HepG2 (cell line): ENCODE measurements around the gene CCDC85C. TPM values are rescaled to one million over a fixed set of nuclear protein-coding genes. Genes with fewer than 3 reads are reported as not detected.

ENCODE experiments used
- ATF1 ChIP-seq: IDR thresholded peaks from 2 replicates; pipeline ENCODE4 v1.6.1; 2016; ENCODE audit warnings: mild to moderate bottlenecking, control low read depth
- CEBPB ChIP-seq: IDR thresholded peaks from 2 replicates; pipeline ENCODE4 v1.6.1; 2011; ENCODE audit warnings: low read depth, low read length, improper control_type of control experiment, borderline replicate concordance
- GLI4 ChIP-seq: sonication (generic); formaldehyde crosslinking; IDR thresholded peaks from 2 replicates; pipeline ENCODE4 v1.5.1; 2020; ENCODE audit warnings: missing genetic modification reagents, mild to moderate bottlenecking, moderate library complexity, borderline replicate concordance
- IKZF4 ChIP-seq: sonication (generic); formaldehyde crosslinking; IDR thresholded peaks from 2 replicates; pipeline ENCODE4 v1.5.1; 2020; ENCODE audit warnings: borderline replicate concordance, mild to moderate bottlenecking, low read depth, missing genetic modification reagents; ENCODE audit errors: not compliant biosample characterization
- MTA3 ChIP-seq: sonication (generic); formaldehyde crosslinking; IDR thresholded peaks from 2 replicates; pipeline ENCODE4 v1.4.0; 2020; ENCODE audit warnings: missing genetic modification reagents
- RCOR2 ChIP-seq: IDR thresholded peaks from 2 replicates; pipeline ENCODE4 v1.6.1; 2016; ENCODE audit warnings: missing biosample characterization, missing genetic modification reagents
- RFX1 ChIP-seq: fragments of 450-650 bp; IDR thresholded peaks from 2 replicates; pipeline ENCODE4 v1.6.1; 2017
- RXRA ChIP-seq: sonication (generic); formaldehyde crosslinking; IDR thresholded peaks from 2 replicates; pipeline ENCODE4 v1.5.1; 2020; ENCODE audit warnings: missing genetic modification reagents
- SAFB2 ChIP-seq: sonication (generic); formaldehyde crosslinking; IDR thresholded peaks from 2 replicates; pipeline ENCODE4 v1.5.1; 2020; ENCODE audit warnings: missing genetic modification reagents, low read depth, mild to moderate bottlenecking, borderline replicate concordance
- SP2 ChIP-seq: sonication (generic); formaldehyde crosslinking; IDR thresholded peaks from 2 replicates; pipeline ENCODE4 v1.5.1; 2020; ENCODE audit warnings: mild to moderate bottlenecking, missing genetic modification reagents
- SP4 ChIP-seq: sonication (generic); formaldehyde crosslinking; IDR thresholded peaks from 2 replicates; pipeline ENCODE4 v1.8.1; 2023; ENCODE audit warnings: mild to moderate bottlenecking, missing genetic modification reagents
- ZIK1 ChIP-seq: sonication (generic); formaldehyde crosslinking; IDR thresholded peaks from 2 replicates; pipeline ENCODE4 v1.5.0; 2020; ENCODE audit warnings: mild to moderate bottlenecking, low read depth, missing genetic modification reagents, borderline replicate concordance
- ZNF101 ChIP-seq: sonication (generic); formaldehyde crosslinking; IDR thresholded peaks from 2 replicates; pipeline ENCODE4 v1.4.0; 2020; ENCODE audit warnings: mild to moderate bottlenecking, low read depth, missing genetic modification reagents, borderline replicate concordance
- ZNF44 ChIP-seq: sonication (generic); formaldehyde crosslinking; IDR thresholded peaks from 2 replicates; pipeline ENCODE4 v1.5.1; 2020; ENCODE audit warnings: mild to moderate bottlenecking, missing genetic modification reagents
- ZNF558 ChIP-seq: sonication (generic); formaldehyde crosslinking; IDR thresholded peaks from 2 replicates; pipeline ENCODE4 v1.9.0; 2022; ENCODE audit warnings: mild to moderate bottlenecking, missing genetic modification reagents, borderline replicate concordance
- ZNF598 ChIP-seq: sonication (generic); formaldehyde crosslinking; IDR thresholded peaks from 2 replicates; pipeline ENCODE4 v1.5.1; 2020; ENCODE audit warnings: mild to moderate bottlenecking, missing genetic modification reagents, borderline replicate concordance
- ZNF660 ChIP-seq: sonication (generic); formaldehyde crosslinking; IDR thresholded peaks from 2 replicates; pipeline ENCODE4 v1.5.1; 2020; ENCODE audit warnings: mild to moderate bottlenecking, low read depth, missing genetic modification reagents, borderline replicate concordance
- ZNF790 ChIP-seq: sonication (generic); formaldehyde crosslinking; IDR thresholded peaks from 2 replicates; pipeline ENCODE4 v1.8.0; 2022; ENCODE audit warnings: missing genetic modification reagents, mild to moderate bottlenecking, borderline replicate concordance
- ZSCAN30 ChIP-seq: sonication (generic); formaldehyde crosslinking; IDR thresholded peaks from 2 replicates; pipeline ENCODE4 v1.5.0; 2020; ENCODE audit warnings: mild to moderate bottlenecking, missing genetic modification reagents
- polyA plus RNA-seq, 8 experiments: library from polyadenylated mRNA; depleted of rRNA in 3 of 8; stranded (reverse) in 7 of 8; unstranded in 1 of 8; fragments of >200 nt; fragmentation: Illumina TruSeq in 4 of 8; extraction: Trizol in 4 of 8; gene quantifications; 2 replicates each; pipeline versions ENCODE4 v1.2.1 to v1.2.3, GENCODE V29; 2011 to 2016; ENCODE audit warnings: low read depth in 4 of 8, missing spikeins in 1 of 8, mixed read lengths in 1 of 8; ENCODE audit not compliant: insufficient read depth in 1 of 8
- total RNA-seq, 5 experiments: library from RNA; depleted of rRNA; stranded (reverse); fragments of >200 nt; fragmentation: Illumina TruSeq; extraction: Trizol; gene quantifications; 2 replicates each; pipeline ENCODE4 v1.2.3, GENCODE V29; 2016; ENCODE audit warnings: low read depth in 1 of 5
- TF ChIP-seq, protein P1 (sequence below): sonication (generic); formaldehyde crosslinking; IDR thresholded peaks from 2 replicates; pipeline ENCODE4 v1.4.0; 2020; ENCODE audit warnings: low read depth, missing genetic modification reagents
- TF ChIP-seq, protein P2 (sequence below): IDR thresholded peaks from 2 replicates; pipeline ENCODE4 v1.6.1; 2016; ENCODE audit warnings: mild to moderate bottlenecking, missing biosample characterization, missing genetic modification reagents
- TF ChIP-seq, protein P3 (sequence below): sonication (generic); formaldehyde crosslinking; IDR thresholded peaks from 2 replicates; pipeline ENCODE4 v1.8.0; 2022; ENCODE audit warnings: mild to moderate bottlenecking, missing genetic modification reagents, borderline replicate concordance
- TF ChIP-seq, protein P4 (sequence below): sonication (generic); formaldehyde crosslinking; IDR thresholded peaks from 2 replicates; pipeline ENCODE4 v1.4.0; 2020; ENCODE audit warnings: missing genetic modification reagents

Gene CCDC85C
- total and polyA plus RNA-seq, 2 of the 13 experiments (the other 11 are each of a cell fraction or from before 2014, with no cell fraction given) = 18.8 to 43.8 TPM

DNA sequence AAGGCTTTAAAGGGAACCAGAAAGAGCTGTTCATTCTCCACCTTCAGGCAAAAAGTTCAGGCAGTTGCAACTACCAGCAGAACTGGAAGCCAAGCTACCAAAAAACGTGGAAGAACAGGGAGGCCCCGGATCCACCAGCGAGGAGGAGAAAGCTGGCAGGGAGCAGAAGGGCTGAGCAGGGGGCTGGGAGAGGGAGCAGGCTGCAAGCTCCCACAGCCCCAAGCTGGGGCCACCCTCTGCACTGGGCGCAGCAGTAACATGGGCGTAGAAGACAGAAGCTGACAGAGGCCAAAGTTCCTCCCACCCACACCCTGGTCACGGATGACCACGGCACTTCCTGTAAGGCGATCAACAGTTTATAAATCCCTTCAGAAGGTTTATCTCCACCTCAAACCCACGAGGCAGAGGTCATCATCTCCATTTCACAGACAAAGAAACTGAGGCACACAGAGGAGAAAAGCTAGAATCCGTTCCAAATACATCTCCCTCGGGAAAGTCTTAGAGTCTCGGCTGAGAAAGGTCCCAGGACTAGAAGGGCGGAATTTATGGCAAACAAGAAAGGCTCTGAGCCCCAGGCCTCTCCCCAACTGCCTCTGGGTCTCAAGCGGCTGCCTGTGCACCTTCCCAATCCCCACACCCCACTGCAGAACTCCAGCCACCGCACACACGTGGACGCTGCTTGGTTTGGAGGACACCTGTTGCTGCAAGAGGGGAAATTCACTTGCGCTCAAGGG, 1.8 kb downstream of the CCDC85C start (continued):
- TF ChIP-seq, protein P1, sequence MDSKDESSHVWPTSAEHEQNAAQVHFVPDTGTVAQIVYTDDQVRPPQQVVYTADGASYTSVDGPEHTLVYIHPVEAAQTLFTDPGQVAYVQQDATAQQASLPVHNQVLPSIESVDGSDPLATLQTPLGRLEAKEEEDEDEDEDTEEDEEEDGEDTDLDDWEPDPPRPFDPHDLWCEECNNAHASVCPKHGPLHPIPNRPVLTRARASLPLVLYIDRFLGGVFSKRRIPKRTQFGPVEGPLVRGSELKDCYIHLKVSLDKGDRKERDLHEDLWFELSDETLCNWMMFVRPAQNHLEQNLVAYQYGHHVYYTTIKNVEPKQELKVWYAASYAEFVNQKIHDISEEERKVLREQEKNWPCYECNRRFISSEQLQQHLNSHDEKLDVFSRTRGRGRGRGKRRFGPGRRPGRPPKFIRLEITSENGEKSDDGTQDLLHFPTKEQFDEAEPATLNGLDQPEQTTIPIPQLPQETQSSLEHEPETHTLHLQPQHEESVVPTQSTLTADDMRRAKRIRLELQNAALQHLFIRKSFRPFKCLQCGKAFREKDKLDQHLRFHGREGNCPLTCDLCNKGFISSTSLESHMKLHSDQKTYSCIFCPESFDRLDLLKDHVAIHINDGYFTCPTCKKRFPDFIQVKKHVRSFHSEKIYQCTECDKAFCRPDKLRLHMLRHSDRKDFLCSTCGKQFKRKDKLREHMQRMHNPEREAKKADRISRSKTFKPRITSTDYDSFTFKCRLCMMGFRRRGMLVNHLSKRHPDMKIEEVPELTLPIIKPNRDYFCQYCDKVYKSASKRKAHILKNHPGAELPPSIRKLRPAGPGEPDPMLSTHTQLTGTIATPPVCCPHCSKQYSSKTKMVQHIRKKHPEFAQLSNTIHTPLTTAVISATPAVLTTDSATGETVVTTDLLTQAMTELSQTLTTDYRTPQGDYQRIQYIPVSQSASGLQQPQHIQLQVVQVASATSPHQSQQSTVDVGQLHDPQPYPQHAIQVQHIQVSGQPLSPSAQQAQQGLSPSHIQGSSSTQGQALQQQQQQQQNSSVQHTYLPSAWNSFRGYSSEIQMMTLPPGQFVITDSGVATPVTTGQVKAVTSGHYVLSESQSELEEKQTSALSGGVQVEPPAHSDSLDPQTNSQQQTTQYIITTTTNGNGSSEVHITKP (CRISPR knock-in tag) = no peak
- TF ChIP-seq MTA3 = no peak
- no peak for TF ChIP-seq IKZF4 (CRISPR knock-in tag)
- no peak for TF ChIP-seq ATF1 (CRISPR knock-in tag)
- TF ChIP-seq, protein P2, sequence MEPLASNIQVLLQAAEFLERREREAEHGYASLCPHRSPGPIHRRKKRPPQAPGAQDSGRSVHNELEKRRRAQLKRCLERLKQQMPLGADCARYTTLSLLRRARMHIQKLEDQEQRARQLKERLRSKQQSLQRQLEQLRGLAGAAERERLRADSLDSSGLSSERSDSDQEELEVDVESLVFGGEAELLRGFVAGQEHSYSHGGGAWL (CRISPR knock-in tag) = 0 out of 2 replicates have a peak, but pooled peaks have one; percentile 29
- no peak for TF ChIP-seq ZSCAN30 (CRISPR knock-in tag)
- peak; percentile 16; the same call in 1 of the 2 replicates for TF ChIP-seq RCOR2 (CRISPR knock-in tag)
- TF ChIP-seq, protein P3, sequence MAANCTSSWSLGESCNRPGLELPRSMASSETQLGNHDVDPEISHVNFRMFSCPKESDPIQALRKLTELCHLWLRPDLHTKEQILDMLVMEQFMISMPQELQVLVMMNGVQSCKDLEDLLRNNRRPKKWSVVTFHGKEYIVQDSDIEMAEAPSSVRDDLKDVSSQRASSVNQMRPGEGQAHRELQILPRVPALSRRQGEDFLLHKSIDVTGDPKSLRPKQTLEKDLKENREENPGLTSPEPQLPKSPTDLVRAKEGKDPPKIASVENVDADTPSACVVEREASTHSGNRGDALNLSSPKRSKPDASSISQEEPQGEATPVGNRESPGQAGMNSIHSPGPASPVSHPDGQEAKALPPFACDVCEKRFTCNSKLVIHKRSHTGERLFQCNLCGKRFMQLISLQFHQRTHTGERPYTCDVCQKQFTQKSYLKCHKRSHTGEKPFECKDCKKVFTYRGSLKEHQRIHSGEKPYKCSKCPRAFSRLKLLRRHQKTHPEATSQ (CRISPR knock-in tag) = no peak
- TF ChIP-seq ZNF101 (CRISPR knock-in tag) = no peak
- no peak for TF ChIP-seq GLI4 (CRISPR knock-in tag)
- TF ChIP-seq RXRA (CRISPR knock-in tag) = no peak
- TF ChIP-seq SP2 = no peak
- no peak for TF ChIP-seq SAFB2
- no peak for TF ChIP-seq CEBPB
- TF ChIP-seq ZNF790 (CRISPR knock-in tag) = no peak
- no peak for TF ChIP-seq ZNF660
- TF ChIP-seq ZNF558 (CRISPR knock-in tag) = no peak
- TF ChIP-seq ZNF598 (CRISPR knock-in tag) = peak; percentile 30; the same call in 1 of the 2 replicates
- TF ChIP-seq SP4 = no peak
- no peak for TF ChIP-seq ZIK1 (CRISPR knock-in tag)
- TF ChIP-seq ZNF44 = 0 out of 2 replicates have a peak, but pooled peaks have one; percentile 46
- TF ChIP-seq, protein P4, sequence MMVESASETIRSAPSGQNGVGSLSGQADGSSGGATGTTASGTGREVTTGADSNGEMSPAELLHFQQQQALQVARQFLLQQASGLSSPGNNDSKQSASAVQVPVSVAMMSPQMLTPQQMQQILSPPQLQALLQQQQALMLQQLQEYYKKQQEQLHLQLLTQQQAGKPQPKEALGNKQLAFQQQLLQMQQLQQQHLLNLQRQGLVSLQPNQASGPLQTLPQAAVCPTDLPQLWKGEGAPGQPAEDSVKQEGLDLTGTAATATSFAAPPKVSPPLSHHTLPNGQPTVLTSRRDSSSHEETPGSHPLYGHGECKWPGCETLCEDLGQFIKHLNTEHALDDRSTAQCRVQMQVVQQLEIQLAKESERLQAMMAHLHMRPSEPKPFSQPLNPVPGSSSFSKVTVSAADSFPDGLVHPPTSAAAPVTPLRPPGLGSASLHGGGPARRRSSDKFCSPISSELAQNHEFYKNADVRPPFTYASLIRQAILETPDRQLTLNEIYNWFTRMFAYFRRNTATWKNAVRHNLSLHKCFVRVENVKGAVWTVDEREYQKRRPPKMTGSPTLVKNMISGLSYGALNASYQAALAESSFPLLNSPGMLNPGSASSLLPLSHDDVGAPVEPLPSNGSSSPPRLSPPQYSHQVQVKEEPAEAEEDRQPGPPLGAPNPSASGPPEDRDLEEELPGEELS (CRISPR knock-in tag) = no peak
- no peak for TF ChIP-seq RFX1
